ENCODE results near the gene LRRK1.

The LRRK1 gene

DNA sequence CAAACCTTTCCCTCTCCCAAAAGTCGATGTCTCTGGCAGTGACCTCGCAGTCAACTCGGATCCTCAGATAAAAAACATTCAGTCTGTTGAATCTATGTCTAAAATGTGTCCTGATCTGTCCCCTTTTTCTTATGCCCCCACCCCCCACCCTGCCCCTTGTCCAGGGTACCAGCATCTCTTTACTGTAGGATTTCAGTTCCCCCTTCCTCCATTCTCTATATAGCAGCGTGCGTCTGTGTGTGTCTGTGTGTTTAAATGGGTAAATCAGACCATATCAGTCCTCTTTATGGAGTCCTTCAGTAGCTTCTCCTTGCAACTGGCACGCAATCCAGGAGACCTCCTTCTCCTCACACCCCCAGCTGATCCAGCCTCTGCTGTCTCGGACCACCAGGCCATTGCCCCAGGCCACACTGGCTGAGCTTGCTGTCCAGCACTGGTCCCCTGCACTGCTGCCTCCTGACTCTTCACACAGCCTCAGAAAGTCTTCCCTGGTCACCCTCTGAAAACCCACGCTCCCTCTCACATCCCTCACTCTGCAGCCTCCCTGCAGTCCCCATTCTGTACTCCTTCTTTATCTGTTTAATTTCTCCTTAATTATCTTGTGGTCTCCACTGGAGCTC is 1.5 kb downstream of the LRRK1 start:
- H3K4me3 ChIP-seq (replicated peaks in 1 of 2; ENCODE audit: low read depth in 2 of 2, low read length in 2 of 2), result peak overlapping the region in 1 of 2 donors; percentile 71
- TF ChIP-seq, protein P1, sequence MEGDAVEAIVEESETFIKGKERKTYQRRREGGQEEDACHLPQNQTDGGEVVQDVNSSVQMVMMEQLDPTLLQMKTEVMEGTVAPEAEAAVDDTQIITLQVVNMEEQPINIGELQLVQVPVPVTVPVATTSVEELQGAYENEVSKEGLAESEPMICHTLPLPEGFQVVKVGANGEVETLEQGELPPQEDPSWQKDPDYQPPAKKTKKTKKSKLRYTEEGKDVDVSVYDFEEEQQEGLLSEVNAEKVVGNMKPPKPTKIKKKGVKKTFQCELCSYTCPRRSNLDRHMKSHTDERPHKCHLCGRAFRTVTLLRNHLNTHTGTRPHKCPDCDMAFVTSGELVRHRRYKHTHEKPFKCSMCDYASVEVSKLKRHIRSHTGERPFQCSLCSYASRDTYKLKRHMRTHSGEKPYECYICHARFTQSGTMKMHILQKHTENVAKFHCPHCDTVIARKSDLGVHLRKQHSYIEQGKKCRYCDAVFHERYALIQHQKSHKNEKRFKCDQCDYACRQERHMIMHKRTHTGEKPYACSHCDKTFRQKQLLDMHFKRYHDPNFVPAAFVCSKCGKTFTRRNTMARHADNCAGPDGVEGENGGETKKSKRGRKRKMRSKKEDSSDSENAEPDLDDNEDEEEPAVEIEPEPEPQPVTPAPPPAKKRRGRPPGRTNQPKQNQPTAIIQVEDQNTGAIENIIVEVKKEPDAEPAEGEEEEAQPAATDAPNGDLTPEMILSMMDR (IDR thresholded peaks at IDR 0.05; ENCODE audit: low read depth, low read length), result no peak
- DNase-seq (ENCODE audit: low read depth in 2 of 2), result no peak

DNA sequence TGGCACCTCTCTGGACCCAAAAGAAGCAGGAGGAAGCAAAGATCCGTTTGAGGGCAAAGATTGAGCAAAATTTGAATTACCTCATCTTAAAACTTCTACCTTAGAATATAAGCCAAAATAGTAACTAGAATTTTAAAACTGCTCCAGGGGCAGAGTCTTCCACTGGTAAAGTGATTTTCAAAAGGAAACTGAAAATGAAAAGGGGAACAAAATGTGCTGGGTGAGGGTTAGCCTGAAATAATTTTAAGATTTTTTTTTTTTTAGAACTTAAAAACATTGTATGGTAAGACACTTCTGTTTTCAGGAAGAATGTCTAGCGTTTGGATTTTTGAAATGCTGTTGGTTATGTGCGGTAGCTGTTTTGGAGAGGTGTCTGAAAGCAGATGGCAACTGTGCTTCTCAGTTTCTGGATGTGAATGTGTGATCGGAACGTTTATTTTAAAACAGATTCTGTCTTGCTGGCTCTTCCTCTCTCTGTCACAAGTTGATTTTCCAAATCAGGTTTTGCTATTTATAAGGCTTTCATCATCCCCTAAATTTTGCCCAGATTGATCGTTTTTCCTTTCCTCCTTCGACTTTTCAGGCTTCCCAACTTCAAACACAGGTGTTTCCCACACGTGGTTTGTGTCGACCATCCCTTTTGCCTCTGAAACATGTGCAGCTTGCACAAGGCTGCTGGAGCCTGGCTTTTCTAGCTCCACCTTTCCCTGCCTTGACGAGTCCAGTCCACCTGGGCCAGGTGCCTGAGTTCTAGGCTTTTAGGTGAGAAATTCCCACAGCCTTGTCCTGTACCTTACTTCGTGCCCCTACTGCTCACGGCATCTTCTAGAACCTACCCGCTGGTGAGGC is 3.3 kb downstream of the LRRK1 start:
- TF ChIP-seq, protein P1 (IDR thresholded peaks at IDR 0.05; ENCODE audit: low read depth, low read length), result no peak

GRCh38 chr15:100923076-100923475 is 3.9 kb downstream of the LRRK1 start:
- DNase-seq (ENCODE audit: low read depth in 2 of 2), result no peak
- H3K4me3 ChIP-seq (replicated peaks in 1 of 2; ENCODE audit: low read depth in 2 of 2, low read length in 2 of 2), result no peak overlapping the region
- TF ChIP-seq, protein P1 (IDR thresholded peaks at IDR 0.05; ENCODE audit: low read depth, low read length), result no peak

More for the DNA sequence above, 3.3 kb downstream of the LRRK1 start:
- no peak overlapping the region for H3K4me3 ChIP-seq (replicated peaks in 1 of 2; ENCODE audit: low read depth in 2 of 2, low read length in 2 of 2)
- DNase-seq (ENCODE audit: low read depth in 2 of 2), result no peak

DNA sequence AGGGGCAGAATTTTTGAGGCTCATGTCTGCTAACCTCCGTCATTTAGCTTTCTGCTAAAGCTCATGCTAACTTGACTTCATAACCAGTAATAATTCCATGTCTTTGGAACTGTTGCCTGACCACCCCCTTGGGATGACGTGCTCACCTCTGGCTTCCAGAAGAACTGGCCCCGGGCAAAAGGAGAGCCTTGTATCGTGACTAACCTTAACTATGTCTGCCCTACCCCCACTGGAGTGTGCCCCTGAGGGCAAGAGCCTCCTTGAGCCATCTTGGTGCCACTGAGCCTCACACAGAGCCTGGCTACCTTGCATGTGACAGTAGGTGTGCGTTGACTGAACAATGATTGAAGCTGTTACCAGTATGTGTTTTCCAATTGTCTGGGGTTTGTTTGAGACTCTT is 4.7 kb downstream of the LRRK1 start:
- TF ChIP-seq, protein P1 (IDR thresholded peaks at IDR 0.05; ENCODE audit: low read depth, low read length), result no peak
- DNase-seq (ENCODE audit: low read depth in 2 of 2), result no peak
- no peak overlapping the region for H3K4me3 ChIP-seq (replicated peaks in 1 of 2; ENCODE audit: low read depth in 2 of 2, low read length in 2 of 2)

DNA sequence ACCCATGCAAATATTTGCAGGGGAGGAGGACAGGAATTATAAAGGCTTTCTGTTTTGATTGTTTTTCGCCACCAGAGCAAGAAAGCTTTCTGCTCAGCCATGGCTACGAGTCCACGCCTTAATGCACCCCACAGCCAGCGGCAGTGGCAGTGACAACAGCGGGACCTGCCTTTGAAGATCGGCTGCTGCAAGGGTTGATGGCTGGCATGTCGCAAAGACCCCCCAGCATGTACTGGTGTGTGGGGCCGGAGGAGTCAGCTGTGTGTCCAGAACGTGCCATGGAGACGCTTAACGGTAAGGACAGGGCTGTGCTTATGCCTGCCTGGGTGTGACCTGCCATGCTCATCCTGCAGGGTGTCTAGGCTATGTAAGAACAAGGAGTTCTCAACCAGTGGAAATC is 5.3 kb downstream of the LRRK1 start:
- H3K4me3 ChIP-seq (replicated peaks in 1 of 2; ENCODE audit: low read depth in 2 of 2, low read length in 2 of 2), result no peak overlapping the region
- TF ChIP-seq, protein P1 (IDR thresholded peaks at IDR 0.05; ENCODE audit: low read depth, low read length), result no peak
- no peak for DNase-seq (ENCODE audit: low read depth in 2 of 2)

DNA sequence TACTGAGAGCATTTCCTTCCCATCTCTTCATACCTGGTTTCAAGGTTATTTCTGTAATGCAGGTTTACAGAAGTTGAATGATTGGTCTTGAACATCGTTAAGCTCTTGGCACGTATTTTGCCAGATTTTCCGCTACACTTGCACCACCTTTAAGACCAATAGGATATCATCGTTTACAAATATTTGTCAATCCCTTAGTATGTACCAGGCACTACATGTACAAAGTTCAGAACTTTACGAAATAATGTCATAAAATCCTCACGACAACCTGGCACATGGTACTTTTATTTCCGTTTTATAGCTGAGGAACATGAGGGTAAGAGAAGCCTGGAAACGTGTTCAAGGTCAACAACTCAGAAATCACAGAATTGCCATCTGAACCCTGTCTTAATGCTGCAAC is 6.3 kb downstream of the LRRK1 start:
- TF ChIP-seq, protein P1 (IDR thresholded peaks at IDR 0.05; ENCODE audit: low read depth, low read length), result no peak
- DNase-seq (ENCODE audit: low read depth in 2 of 2), result no peak
- H3K4me3 ChIP-seq (replicated peaks in 1 of 2; ENCODE audit: low read depth in 2 of 2, low read length in 2 of 2), result no peak overlapping the region
